ENCODE results near the gene SLBP.

The SLBP gene

DNA sequence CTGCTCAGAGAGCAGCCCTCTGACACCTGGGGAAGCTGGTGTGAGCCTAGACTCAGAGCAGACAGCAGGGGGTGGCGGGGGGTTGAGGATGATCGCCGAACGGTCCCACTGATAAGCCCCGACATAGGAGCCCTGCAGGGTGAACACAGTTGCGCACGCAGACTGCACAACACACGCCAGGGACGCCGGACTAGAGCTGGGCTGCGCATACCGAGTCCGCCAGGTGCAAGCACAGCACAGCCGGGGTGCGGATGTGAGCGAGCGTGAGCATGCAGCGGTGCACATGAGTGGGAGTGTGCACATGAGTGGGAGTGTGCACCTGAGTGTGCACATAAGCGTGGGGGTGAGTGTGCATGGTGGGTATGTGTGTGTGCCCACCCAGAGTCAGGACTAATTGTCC is 64.7 kb downstream of the SLBP start:
- DNase-seq = no peak

DNA sequence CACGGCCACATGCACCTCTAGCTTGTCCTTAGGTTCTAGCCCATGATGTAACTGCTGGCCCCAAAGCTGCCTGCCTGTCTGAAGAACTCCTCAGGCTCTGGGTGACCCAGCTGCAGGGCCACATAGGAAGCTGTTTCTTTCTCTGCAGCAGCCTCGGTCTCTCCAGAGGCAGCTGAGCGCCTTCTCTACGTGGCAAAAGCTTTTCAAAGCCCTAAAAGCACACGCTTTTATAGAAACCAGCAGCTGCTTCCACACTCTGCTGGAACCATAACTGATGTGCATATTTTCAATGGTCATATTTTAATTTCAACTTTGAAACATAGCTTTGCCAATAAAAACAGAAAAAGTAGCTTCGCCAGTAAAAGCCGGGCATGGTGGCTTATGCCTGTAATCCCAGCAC is 65.4 kb downstream of the SLBP start:
- no peak for DNase-seq

DNA sequence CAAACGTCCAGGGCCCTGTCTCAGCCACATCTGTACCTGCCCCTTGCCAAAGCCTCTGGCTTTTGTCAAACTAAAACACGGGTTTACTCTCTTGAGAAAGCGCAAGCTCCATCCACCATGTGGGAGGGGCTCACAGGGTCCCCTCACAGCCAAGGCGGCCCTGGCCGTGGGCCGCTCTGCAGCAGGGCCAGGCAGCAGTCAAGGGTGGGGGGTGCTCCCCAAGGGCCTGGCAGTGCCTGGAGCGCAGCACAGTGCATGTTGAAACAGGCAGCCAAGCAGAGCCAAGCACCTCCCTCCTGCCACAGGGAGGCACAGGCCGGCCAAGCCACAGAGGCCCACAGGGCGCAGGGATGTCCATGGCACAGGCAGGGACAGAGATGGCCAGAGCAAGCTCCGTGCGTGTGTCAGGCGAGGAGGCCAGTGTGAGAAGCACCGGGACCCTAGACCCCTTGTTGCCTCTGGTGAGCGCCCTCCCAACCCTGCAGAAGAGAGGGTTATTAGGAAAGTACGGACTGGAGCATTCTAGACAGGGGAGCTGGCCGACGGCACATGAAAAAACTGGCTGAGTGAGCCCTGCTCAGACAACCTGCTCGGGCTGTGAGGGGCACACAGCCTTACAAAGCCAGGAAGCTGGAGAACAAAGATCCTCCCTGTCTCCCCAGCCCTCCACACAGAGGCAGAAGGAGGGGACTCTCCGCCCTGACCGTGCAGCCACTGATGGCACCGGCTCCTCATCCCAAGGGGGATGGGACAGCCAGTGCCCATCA is 67.0 kb downstream of the SLBP start:
- DNase-seq = peak; percentile 47

DNA sequence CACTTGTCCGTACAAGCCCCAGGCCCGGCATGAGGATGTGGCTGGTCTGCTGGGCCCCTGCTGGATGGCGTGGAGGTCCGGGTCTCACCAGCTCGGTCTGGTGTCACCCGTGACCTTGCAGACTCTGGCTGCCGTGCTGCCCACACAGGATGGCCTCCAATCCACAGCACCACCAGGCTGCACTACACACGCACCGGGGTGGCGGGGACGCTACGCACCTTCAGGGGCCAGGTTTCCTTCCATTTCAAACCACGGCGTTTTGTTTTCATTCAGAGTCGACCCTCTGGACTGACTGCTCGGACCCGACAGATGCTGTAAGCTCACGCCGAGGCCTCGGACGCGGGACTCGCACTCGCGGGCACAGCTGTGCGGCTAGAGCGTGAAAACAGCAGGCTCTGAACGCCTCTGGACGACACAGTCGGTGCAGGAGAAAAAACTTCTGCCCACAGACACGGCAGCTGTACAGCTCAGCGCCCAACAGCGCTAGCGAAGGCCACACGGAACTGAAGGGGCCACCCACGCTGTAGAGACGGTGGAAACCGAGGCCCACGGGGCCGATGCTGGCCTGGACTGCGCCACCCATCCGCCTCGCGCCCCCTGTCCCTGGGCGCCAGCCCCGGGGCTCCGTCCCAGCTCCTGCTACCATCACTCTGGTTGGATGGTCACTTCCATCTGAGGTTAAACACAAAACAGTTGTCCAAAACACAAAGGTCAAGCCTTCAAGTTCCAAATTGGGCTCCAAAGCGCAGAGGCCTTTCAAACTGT is 68.0 kb downstream of the SLBP start:
- DNase-seq = no peak
